Mesenchymal stem cell (in vitro differentiated cells and primary cell): ENCODE measurements around the gene LARGE1.

Source experiments
- DNase-seq: peaks from one replicate; pipeline ENCODE4 v3.0.0-alpha.2; 2013
- H2AFZ ChIP-seq: one replicate; pipeline ENCODE4 v1.6.1; 2013; ENCODE audit warnings: low read depth, mild to moderate bottlenecking, control low read depth, inconsistent platforms, low read length, moderate library complexity
- H2AK5ac ChIP-seq: 2 replicates; pipeline ENCODE4 v1.6.1; 2013; ENCODE audit warnings: low read length, moderate library complexity, mild to moderate bottlenecking, inconsistent platforms; ENCODE audit not compliant: severe bottlenecking
- H2BK120ac ChIP-seq: one replicate; pipeline ENCODE4 v1.6.1; 2013; ENCODE audit warnings: low read depth, mild to moderate bottlenecking, inconsistent platforms, low read length, moderate library complexity
- H2BK12ac ChIP-seq, 2 experiments: one replicate each; pipeline ENCODE4 v1.6.1; 2013; ENCODE audit warnings: inconsistent platforms in 2 of 2, low read length in 2 of 2, mild to moderate bottlenecking in 2 of 2, moderate library complexity in 2 of 2, control low read depth in 1 of 2
- H2BK15ac ChIP-seq: one replicate; pipeline ENCODE4 v1.6.1; 2013; ENCODE audit warnings: mild to moderate bottlenecking, low read depth, inconsistent platforms; ENCODE audit not compliant: poor library complexity, severe bottlenecking
- H2BK5ac ChIP-seq: 2 replicates; pipeline ENCODE4 v1.6.1; 2013; ENCODE audit warnings: low read depth, mild to moderate bottlenecking, low read length, control low read depth, inconsistent platforms; ENCODE audit not compliant: poor library complexity, severe bottlenecking
- H3K14ac ChIP-seq, 2 experiments: one replicate each; pipeline ENCODE4 v1.6.1; 2013; ENCODE audit warnings: inconsistent platforms in 2 of 2, low read length in 2 of 2, control low read depth in 1 of 2, mild to moderate bottlenecking in 1 of 2, moderate library complexity in 1 of 2
- H3K18ac ChIP-seq, 2 experiments: one replicate each; pipeline ENCODE4 v1.6.1; 2013; ENCODE audit warnings: inconsistent platforms in 2 of 2, low read length in 2 of 2, control low read depth in 1 of 2, low read depth in 1 of 2, mild to moderate bottlenecking in 1 of 2
- H3K23ac ChIP-seq, 2 experiments: one replicate each; pipeline ENCODE4 v1.6.1; 2013; ENCODE audit warnings: inconsistent platforms in 2 of 2, low read length in 2 of 2, mild to moderate bottlenecking in 2 of 2, moderate library complexity in 2 of 2, control low read depth in 1 of 2
- H3K27ac ChIP-seq: 2 replicates; pipeline ENCODE4 v1.5.1; 2013; ENCODE audit warnings: mild to moderate bottlenecking, moderate library complexity, low read length, control low read depth, inconsistent platforms; ENCODE audit not compliant: poor library complexity, severe bottlenecking
- H3K27me3 ChIP-seq, 2 experiments: 2 replicates each; pipeline versions ENCODE4 v1.6.1 to v1.7.0; 2013; ENCODE audit warnings: low read length in 2 of 2, mild to moderate bottlenecking in 2 of 2, moderate library complexity in 2 of 2, control low read depth in 1 of 2, inconsistent platforms in 1 of 2; ENCODE audit not compliant: control insufficient read depth in 1 of 2, insufficient read depth in 1 of 2
- H3K36me3 ChIP-seq, 2 experiments: 2 replicates each; pipeline versions ENCODE4 v1.6.1 to v1.7.0; 2013; ENCODE audit warnings: low read length in 2 of 2, control low read depth in 1 of 2, inconsistent platforms in 1 of 2, low read depth in 1 of 2, mild to moderate bottlenecking in 1 of 2; ENCODE audit not compliant: insufficient read depth in 2 of 2, control insufficient read depth in 1 of 2
- H3K4ac ChIP-seq, 2 experiments: one replicate each; pipeline ENCODE4 v1.6.1; 2013; ENCODE audit warnings: inconsistent platforms in 2 of 2, low read length in 2 of 2, mild to moderate bottlenecking in 2 of 2, moderate library complexity in 2 of 2, control low read depth in 1 of 2, low read depth in 1 of 2
- H3K4me1 ChIP-seq: 2 replicates; pipeline ENCODE4 v1.6.1; 2013; ENCODE audit warnings: low read depth, low read length, control low read depth; ENCODE audit not compliant: control insufficient read depth, insufficient read depth
- H3K4me2 ChIP-seq: 2 replicates; pipeline ENCODE4 v1.6.1; 2013; ENCODE audit warnings: low read length, mild to moderate bottlenecking, inconsistent platforms; ENCODE audit not compliant: poor library complexity, severe bottlenecking
- H3K4me3 ChIP-seq, 2 experiments: 2 replicates each; pipeline versions ENCODE4 v1.5.1 to v1.7.0; 2013; ENCODE audit warnings: low read length in 2 of 2, mild to moderate bottlenecking in 2 of 2, control low read depth in 1 of 2, low read depth in 1 of 2; ENCODE audit not compliant: insufficient read depth in 1 of 2
- H3K79me1 ChIP-seq: replicated peaks from 2 replicates; pipeline ENCODE4 v1.6.1; 2013; ENCODE audit warnings: mild to moderate bottlenecking, control low read depth, low read length, inconsistent platforms; ENCODE audit not compliant: poor library complexity, severe bottlenecking
- H3K9ac ChIP-seq: 2 replicates; pipeline ENCODE4 v1.7.0; 2013; ENCODE audit warnings: mild to moderate bottlenecking, low read length, moderate library complexity
- H3K9me3 ChIP-seq: 2 replicates; pipeline ENCODE4 v1.7.0; 2013; ENCODE audit warnings: mild to moderate bottlenecking, low read length; ENCODE audit not compliant: control insufficient read depth
- H4K8ac ChIP-seq: one replicate; pipeline ENCODE4 v1.6.1; 2013; ENCODE audit warnings: inconsistent platforms, mild to moderate bottlenecking, low read length, moderate library complexity
- H4K91ac ChIP-seq: one replicate; pipeline ENCODE4 v1.6.1; 2013; ENCODE audit warnings: mild to moderate bottlenecking, low read length, inconsistent platforms
- WGBS: methylation state at CpG from one replicate; pipeline ENCODE4 v1.1.7; 2013; ENCODE audit warnings: mixed read lengths; 5-methylcytosine and 5-hydroxymethylcytosine counted together

LARGE1 gene

DNA sequence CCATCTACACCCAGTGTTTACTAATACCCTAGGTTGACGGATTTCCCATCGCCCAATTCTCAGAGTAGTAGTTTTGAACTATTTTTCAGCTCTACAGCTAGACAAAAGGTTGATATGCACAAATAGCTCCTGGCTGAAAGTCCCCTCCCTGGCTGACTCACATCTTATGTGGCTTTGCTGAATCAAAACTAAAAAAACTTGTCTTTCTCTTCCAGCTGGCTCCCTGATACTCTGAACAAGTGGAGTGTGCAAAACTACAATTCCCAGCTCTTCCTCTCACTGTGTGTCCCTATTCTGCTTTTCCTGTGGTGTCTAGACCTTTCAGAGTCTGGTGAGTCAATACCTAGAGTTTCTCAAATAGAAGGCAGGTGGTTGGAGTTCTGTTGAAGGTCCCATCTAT lies 12.7 kb upstream of the LARGE1 start:
- H2BK120ac ChIP-seq = no peak overlapping the region
- no peak overlapping the region for H2AFZ ChIP-seq
- no peak overlapping the region for H4K91ac ChIP-seq
- no peak overlapping the region for H3K9ac ChIP-seq
- H2AK5ac ChIP-seq = no peak overlapping the region
- H2BK5ac ChIP-seq = no peak overlapping the region
- no peaks in the 10 kb centered on the region for H3K4me1 ChIP-seq
- no peak overlapping the region for H2BK12ac ChIP-seq
- WGBS = 81% methylated on average over 2 of the region's 2 CpGs
- H3K27me3 ChIP-seq = peaks cover 0 to 19% of the 10 kb centered on the region in 2 experiments
- H2BK15ac ChIP-seq = no peak overlapping the region
- H3K23ac ChIP-seq = no peak overlapping the region
- no peak overlapping the region for H3K4me3 ChIP-seq
- H3K18ac ChIP-seq = no peak overlapping the region
- no peak overlapping the region for H3K4me2 ChIP-seq
- no peak for DNase-seq
- no peak overlapping the region for H3K27ac ChIP-seq
- H3K4ac ChIP-seq = no peak overlapping the region
- H3K9me3 ChIP-seq = no peaks in the 10 kb centered on the region
- no peaks in the 10 kb centered on the region for H3K36me3 ChIP-seq
- no peak overlapping the region for H4K8ac ChIP-seq
- no peak overlapping the region for H3K14ac ChIP-seq
- no peaks in the 10 kb centered on the region for H3K79me1 ChIP-seq

DNA sequence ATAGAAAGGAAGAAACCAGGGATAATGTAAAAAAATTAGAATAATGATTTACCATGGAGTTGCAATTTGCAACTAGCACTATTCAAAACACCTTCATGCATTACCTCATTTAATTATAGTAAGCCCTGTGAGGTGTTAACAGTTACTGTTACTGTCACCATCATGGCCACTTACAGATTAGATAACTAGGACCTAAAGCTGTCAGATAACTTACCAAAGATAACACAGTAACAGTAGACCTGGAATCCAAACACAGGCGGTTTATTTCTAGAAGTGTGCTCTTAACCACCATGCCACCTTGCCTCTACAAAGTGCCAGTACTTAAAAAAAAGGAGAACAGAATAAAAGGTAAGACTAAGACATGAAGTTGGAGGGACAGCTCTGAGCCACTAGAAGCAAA lies 11.1 kb upstream of the LARGE1 start:
- Histone ChIP-seq H2AK5ac (no peak overlapping the region), H4K8ac (no peak overlapping the region), H3K9ac (no peak overlapping the region), H2BK15ac (no peak overlapping the region), H3K36me3 (no peaks in the 10 kb centered on the region), H3K27ac (no peak overlapping the region), H4K91ac (no peak overlapping the region), H3K14ac (no peak overlapping the region), H2BK120ac (no peak overlapping the region), H3K4ac (no peak overlapping the region), H3K18ac (no peak overlapping the region), H3K9me3 (no peaks in the 10 kb centered on the region), H2BK5ac (no peak overlapping the region), H3K4me3 (no peak overlapping the region), H3K23ac (no peak overlapping the region), H3K27me3 (peaks cover 0 to 19% of the 10 kb centered on the region in 2 experiments), H3K4me2 (no peak overlapping the region), H3K79me1 (no peaks in the 10 kb centered on the region), H2BK12ac (no peak overlapping the region), H3K4me1 (no peaks in the 10 kb centered on the region), H2AFZ (no peak overlapping the region)
- WGBS = no CpG with 5 or more reads among the region's 1 CpG
- no peak for DNase-seq

DNA sequence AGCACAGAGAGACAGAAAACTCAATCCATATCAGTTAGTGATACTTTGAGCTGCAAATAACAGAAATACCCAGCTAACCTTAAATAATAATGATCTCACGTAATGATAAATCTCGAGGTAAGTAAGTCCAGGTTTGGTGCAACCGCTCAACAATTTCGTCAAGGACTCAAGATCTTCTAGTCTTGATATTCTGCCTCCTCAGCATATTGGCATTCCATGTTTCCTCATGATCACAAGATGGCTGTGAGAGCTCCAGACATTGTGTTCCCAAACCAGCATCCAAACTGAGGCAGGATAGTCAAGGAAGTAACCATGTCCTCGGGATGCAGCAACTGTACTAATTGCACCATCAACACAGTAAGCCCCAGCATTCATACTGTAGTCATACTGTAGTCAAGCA lies 7.5 kb upstream of the LARGE1 start:
- Histone ChIP-seq H4K91ac (no peak overlapping the region), H2BK120ac (no peak overlapping the region)
- WGBS = 81% methylated on average over 5 of the region's 5 CpGs

DNA sequence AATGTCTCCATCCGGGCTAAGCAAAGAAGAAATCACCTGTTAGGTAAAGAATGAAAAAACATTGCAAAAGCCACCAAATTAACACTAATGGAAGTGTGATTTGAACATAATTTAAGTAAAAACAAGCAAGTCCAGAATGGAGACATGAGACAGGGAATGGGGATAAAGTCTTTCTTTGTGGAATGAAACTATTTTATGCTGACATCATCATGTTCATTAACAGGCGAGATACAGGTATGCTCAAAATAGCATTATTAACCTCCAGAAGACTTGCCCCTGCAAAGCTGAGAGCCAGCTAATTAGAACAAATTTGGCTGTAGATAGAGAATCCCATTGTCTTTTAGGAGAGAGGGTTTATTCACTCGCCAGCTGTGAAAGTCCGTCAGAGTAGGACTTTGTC lies 4.9 kb upstream of the LARGE1 start:
- peaks cover 11% of the 10 kb centered on the region for H3K4me1 ChIP-seq
- no peak overlapping the region for H2BK15ac ChIP-seq
- H3K18ac ChIP-seq = no peak overlapping the region
- no peaks in the 10 kb centered on the region for H3K36me3 ChIP-seq
- no peak overlapping the region for H3K4me2 ChIP-seq
- no peak overlapping the region for H3K14ac ChIP-seq
- no peak overlapping the region for H3K9ac ChIP-seq
- H2BK12ac ChIP-seq = no peak overlapping the region
- H3K23ac ChIP-seq = no peak overlapping the region
- no peak overlapping the region for H2AK5ac ChIP-seq
- no peak overlapping the region for H3K4me3 ChIP-seq
- H3K79me1 ChIP-seq = no peaks in the 10 kb centered on the region
- peaks cover 15 to 20% of the 10 kb centered on the region in 2 experiments for H3K27me3 ChIP-seq
- H2AFZ ChIP-seq = no peak overlapping the region
- H4K8ac ChIP-seq = no peak overlapping the region
- DNase-seq = no peak
- H3K9me3 ChIP-seq = no peaks in the 10 kb centered on the region
- no peak overlapping the region for H2BK5ac ChIP-seq
- no peak overlapping the region for H4K91ac ChIP-seq
- no peak overlapping the region for H3K4ac ChIP-seq
- H3K27ac ChIP-seq = no peak overlapping the region
- 97% methylated on average over 2 of the region's 4 CpGs for WGBS
- no peak overlapping the region for H2BK120ac ChIP-seq

More for the DNA sequence above, 7.5 kb upstream of the LARGE1 start:
- H3K27me3 ChIP-seq = peaks cover 10 to 19% of the 10 kb centered on the region in 2 experiments
- H3K18ac ChIP-seq = no peak overlapping the region
- H3K79me1 ChIP-seq = no peaks in the 10 kb centered on the region
- no peaks in the 10 kb centered on the region for H3K9me3 ChIP-seq
- no peak overlapping the region for H2AK5ac ChIP-seq
- H2AFZ ChIP-seq = no peak overlapping the region
- no peak overlapping the region for H3K14ac ChIP-seq
- H3K23ac ChIP-seq = no peak overlapping the region
- DNase-seq = no peak
- H2BK12ac ChIP-seq = no peak overlapping the region
- H3K4me1 ChIP-seq = no peaks in the 10 kb centered on the region
- no peaks in the 10 kb centered on the region for H3K36me3 ChIP-seq
- no peak overlapping the region for H2BK15ac ChIP-seq
- no peak overlapping the region for H2BK5ac ChIP-seq
- H3K4ac ChIP-seq = no peak overlapping the region
- H4K8ac ChIP-seq = no peak overlapping the region
- no peak overlapping the region for H3K27ac ChIP-seq
- no peak overlapping the region for H3K4me3 ChIP-seq
- no peak overlapping the region for H3K4me2 ChIP-seq
- H3K9ac ChIP-seq = no peak overlapping the region
